Liver (tissue), 9 donors: ENCODE data around the gene ST6GALNAC5. TPM values are rescaled to one million over a fixed set of nuclear protein-coding genes. Genes with fewer than 3 reads are reported as not detected.

Experiments used
- DNase-seq: peaks from one replicate; pipeline ENCODE4 v3.0.0-alpha.2; 2017; ENCODE audit warnings: low spot score
- H3K27ac ChIP-seq, 2 donors: one replicate each; pipeline ENCODE4 v1.7.0; 2013; ENCODE audit warnings: inconsistent platforms in 2 of 2, low read length in 2 of 2, control low read depth in 1 of 2, low read depth in 1 of 2, mild to moderate bottlenecking in 1 of 2
- H3K27me3 ChIP-seq, 4 donors: one replicate each; pipeline versions ENCODE4 v1.6.1 to v1.7.0; 2013; ENCODE audit warnings: low read length in 3 of 4, inconsistent platforms in 1 of 4, mild to moderate bottlenecking in 1 of 4, moderate library complexity in 1 of 4; ENCODE audit not compliant: control insufficient read depth in 4 of 4, insufficient read depth in 4 of 4
- H3K36me3 ChIP-seq, 4 donors: one replicate each; pipeline versions ENCODE4 v1.6.1 to v1.7.0; 2013; ENCODE audit warnings: low read length in 3 of 4, mild to moderate bottlenecking in 3 of 4, low read depth in 1 of 4, moderate library complexity in 1 of 4; ENCODE audit not compliant: control insufficient read depth in 4 of 4, insufficient read depth in 3 of 4
- H3K4me1 ChIP-seq, 4 donors: one replicate each; pipeline versions ENCODE4 v1.6.1 to v1.7.0; 2013; ENCODE audit warnings: low read length in 3 of 4, mild to moderate bottlenecking in 3 of 4, moderate library complexity in 1 of 4; ENCODE audit not compliant: control insufficient read depth in 4 of 4, insufficient read depth in 4 of 4
- H3K4me3 ChIP-seq, 3 donors: one replicate each; pipeline versions ENCODE4 v1.6.1 to v1.7.0; 2013; ENCODE audit warnings: low read length in 3 of 3, control low read depth in 1 of 3, low read depth in 1 of 3, mild to moderate bottlenecking in 1 of 3
- H3K9ac ChIP-seq, 2 donors: one replicate each; pipeline ENCODE4 v1.7.0; 2013; ENCODE audit warnings: low read length in 2 of 2, mild to moderate bottlenecking in 2 of 2, moderate library complexity in 2 of 2, control low read depth in 1 of 2, low read depth in 1 of 2
- H3K9me3 ChIP-seq, 4 donors: one replicate each; pipeline versions ENCODE4 v1.6.1 to v1.7.0; 2013; ENCODE audit warnings: low read length in 3 of 4; ENCODE audit not compliant: control insufficient read depth in 4 of 4
- EGR1 ChIP-seq, 2 donors: IDR thresholded peaks; 2 replicates each; pipeline ENCODE4 v1.6.1; 2016 to 2018; ENCODE audit warnings: antibody characterized with exemption in 2 of 2, low read depth in 2 of 2
- FOXA1 ChIP-seq: IDR thresholded peaks from 2 replicates; pipeline ENCODE4 v1.6.1; 2016; ENCODE audit warnings: antibody characterized with exemption
- FOXA2 ChIP-seq: IDR thresholded peaks from 2 replicates; pipeline ENCODE4 v1.6.1; 2016; ENCODE audit warnings: antibody characterized with exemption
- GABPA ChIP-seq, 2 donors: IDR thresholded peaks in 1 of 2; conservative IDR thresholded peaks in 1 of 2; 2 replicates each; pipeline ENCODE4 v1.6.1; 2016; ENCODE audit warnings: antibody characterized with exemption in 2 of 2, mild to moderate bottlenecking in 1 of 2, moderate library complexity in 1 of 2
- HNF4A ChIP-seq, 2 donors: conservative IDR thresholded peaks; 2 replicates each; pipeline ENCODE4 v1.6.1; 2016; ENCODE audit warnings: antibody characterized with exemption in 2 of 2, mild to moderate bottlenecking in 2 of 2
- HNF4G ChIP-seq: IDR thresholded peaks from 2 replicates; pipeline ENCODE4 v1.6.1; 2016; ENCODE audit warnings: antibody characterized with exemption
- JUND ChIP-seq, 2 donors: IDR thresholded peaks; 2 replicates each; pipeline ENCODE4 v1.6.1; 2016; ENCODE audit warnings: antibody characterized with exemption in 2 of 2
- NR2F2 ChIP-seq: IDR thresholded peaks from 2 replicates; pipeline ENCODE4 v1.6.1; 2016; ENCODE audit warnings: antibody characterized with exemption
- RAD21 ChIP-seq, 2 donors: IDR thresholded peaks; 2 replicates each; pipeline ENCODE4 v1.6.1; 2016; ENCODE audit warnings: antibody characterized with exemption in 2 of 2, mild to moderate bottlenecking in 2 of 2
- RXRA ChIP-seq, 2 donors: IDR thresholded peaks; 2 replicates each; pipeline ENCODE4 v1.6.1; 2017 to 2018; ENCODE audit warnings: antibody characterized with exemption in 2 of 2, mild to moderate bottlenecking in 1 of 2
- SP1 ChIP-seq: IDR thresholded peaks from 2 replicates; pipeline ENCODE4 v1.6.1; 2018; ENCODE audit warnings: antibody characterized with exemption, mild to moderate bottlenecking
- TAF1 ChIP-seq: conservative IDR thresholded peaks from 2 replicates; pipeline ENCODE4 v1.6.1; 2016; ENCODE audit warnings: antibody characterized with exemption, mild to moderate bottlenecking
- YY1 ChIP-seq: IDR thresholded peaks from 2 replicates; pipeline ENCODE4 v1.6.1; 2016; ENCODE audit warnings: antibody characterized with exemption, mild to moderate bottlenecking
- WGBS: extraction: QIAGEN DNeasy Blood & Tissue Kit; methylation state at CpG from one replicate; pipeline ENCODE4 v1.1.7; 2013; 5-methylcytosine and 5-hydroxymethylcytosine counted together
- polyA plus RNA-seq, 2 donors: library from polyadenylated mRNA; stranded (reverse) in 1 of 2; unstranded in 1 of 2; fragments of 200-250 nt in 1 of 2; fragments of >200 nt in 1 of 2; fragmentation: Nextera tagmentation in 1 of 2; extraction: Ambion mirVana in 1 of 2; gene quantifications; one replicate each; pipeline versions ENCODE4 v1.2.1 to v1.2.3, GENCODE V29; 2013 to 2015
- total RNA-seq, 2 donors: library from RNA; depleted of rRNA; stranded (reverse); fragments of >200 nt; gene quantifications; one replicate each; pipeline ENCODE4 v1.2.3, GENCODE V29; 2014
- TF ChIP-seq, protein P1 (sequence below): IDR thresholded peaks from 2 replicates; pipeline ENCODE4 v1.6.1; 2016; ENCODE audit warnings: antibody characterized with exemption
- TF ChIP-seq, protein P2 (sequence below): fragments of 150-350 bp; IDR thresholded peaks from 2 replicates; pipeline ENCODE4 v1.5.1; 2017; ENCODE audit warnings: improper control_type of control experiment, low read depth, low read length; ENCODE audit not compliant: missing input control
- TF ChIP-seq, protein P3 (sequence below): IDR thresholded peaks from 2 replicates; pipeline ENCODE4 v1.6.1; 2016; ENCODE audit warnings: antibody characterized with exemption, mild to moderate bottlenecking
- TF ChIP-seq, protein P4 (sequence below): IDR thresholded peaks from 2 replicates; pipeline ENCODE4 v1.6.1; 2016; ENCODE audit warnings: antibody characterized with exemption
- TF ChIP-seq, protein P5 (sequence below): IDR thresholded peaks from 2 replicates; pipeline ENCODE4 v1.6.1; 2016; ENCODE audit warnings: antibody characterized with exemption
- donor health status: healthy.
- donor health status: healthy.
- donor health status: healthy.
- donor health status: healthy.
- donor health status: healthy.

ST6GALNAC5 gene
- total and polyA plus RNA-seq, 4 donors = 0.09 to 0.17 TPM; not detected in 2

DNA sequence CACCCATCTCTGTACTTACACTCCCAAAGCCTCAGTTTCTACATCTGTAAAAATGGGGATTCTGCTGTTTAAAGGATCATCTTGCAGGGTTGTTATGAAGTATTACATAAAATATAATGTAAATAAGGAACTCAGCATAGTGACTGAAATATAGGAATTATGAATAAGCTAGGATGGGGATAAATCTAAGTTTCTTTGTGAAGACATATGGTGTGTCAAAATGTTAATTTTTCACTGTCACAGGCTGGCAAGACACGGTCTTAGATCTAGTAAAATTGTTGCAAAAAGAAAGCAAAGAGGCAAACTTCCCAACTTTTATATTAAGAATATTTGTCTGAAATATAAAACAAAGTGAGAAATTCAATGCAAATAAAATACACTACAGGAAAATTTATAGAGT is 42.0 kb downstream of the ST6GALNAC5 start:
- Histone ChIP-seq H3K4me1 (no peaks in the 10 kb centered on the region), H3K27ac (no peak overlapping the region), H3K4me3 (no peak overlapping the region), H3K27me3 (no peaks in the 10 kb centered on the region), H3K36me3 (no peaks in the 10 kb centered on the region), H3K9me3 (no peaks in the 10 kb centered on the region), H3K9ac (no peak overlapping the region)
- no peak for DNase-seq
- no peak for TF ChIP-seq NR2F2
- TF ChIP-seq HNF4G = no peak
- TF ChIP-seq, protein P1, sequence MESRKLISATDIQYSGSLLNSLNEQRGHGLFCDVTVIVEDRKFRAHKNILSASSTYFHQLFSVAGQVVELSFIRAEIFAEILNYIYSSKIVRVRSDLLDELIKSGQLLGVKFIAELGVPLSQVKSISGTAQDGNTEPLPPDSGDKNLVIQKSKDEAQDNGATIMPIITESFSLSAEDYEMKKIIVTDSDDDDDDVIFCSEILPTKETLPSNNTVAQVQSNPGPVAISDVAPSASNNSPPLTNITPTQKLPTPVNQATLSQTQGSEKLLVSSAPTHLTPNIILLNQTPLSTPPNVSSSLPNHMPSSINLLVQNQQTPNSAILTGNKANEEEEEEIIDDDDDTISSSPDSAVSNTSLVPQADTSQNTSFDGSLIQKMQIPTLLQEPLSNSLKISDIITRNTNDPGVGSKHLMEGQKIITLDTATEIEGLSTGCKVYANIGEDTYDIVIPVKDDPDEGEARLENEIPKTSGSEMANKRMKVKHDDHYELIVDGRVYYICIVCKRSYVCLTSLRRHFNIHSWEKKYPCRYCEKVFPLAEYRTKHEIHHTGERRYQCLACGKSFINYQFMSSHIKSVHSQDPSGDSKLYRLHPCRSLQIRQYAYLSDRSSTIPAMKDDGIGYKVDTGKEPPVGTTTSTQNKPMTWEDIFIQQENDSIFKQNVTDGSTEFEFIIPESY = no peak
- TF ChIP-seq EGR1 (IDR thresholded peaks at IDR 0.05; ENCODE audit: low read depth in 2 of 2) = no peak
- TF ChIP-seq, protein P2, sequence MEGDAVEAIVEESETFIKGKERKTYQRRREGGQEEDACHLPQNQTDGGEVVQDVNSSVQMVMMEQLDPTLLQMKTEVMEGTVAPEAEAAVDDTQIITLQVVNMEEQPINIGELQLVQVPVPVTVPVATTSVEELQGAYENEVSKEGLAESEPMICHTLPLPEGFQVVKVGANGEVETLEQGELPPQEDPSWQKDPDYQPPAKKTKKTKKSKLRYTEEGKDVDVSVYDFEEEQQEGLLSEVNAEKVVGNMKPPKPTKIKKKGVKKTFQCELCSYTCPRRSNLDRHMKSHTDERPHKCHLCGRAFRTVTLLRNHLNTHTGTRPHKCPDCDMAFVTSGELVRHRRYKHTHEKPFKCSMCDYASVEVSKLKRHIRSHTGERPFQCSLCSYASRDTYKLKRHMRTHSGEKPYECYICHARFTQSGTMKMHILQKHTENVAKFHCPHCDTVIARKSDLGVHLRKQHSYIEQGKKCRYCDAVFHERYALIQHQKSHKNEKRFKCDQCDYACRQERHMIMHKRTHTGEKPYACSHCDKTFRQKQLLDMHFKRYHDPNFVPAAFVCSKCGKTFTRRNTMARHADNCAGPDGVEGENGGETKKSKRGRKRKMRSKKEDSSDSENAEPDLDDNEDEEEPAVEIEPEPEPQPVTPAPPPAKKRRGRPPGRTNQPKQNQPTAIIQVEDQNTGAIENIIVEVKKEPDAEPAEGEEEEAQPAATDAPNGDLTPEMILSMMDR = no peak
- TF ChIP-seq SP1 = no peak
- no peak for TF ChIP-seq RXRA (IDR thresholded peaks at IDR 0.05)
- TF ChIP-seq RAD21 (IDR thresholded peaks at IDR 0.05) = no peak
- no peak for TF ChIP-seq JUND (IDR thresholded peaks at IDR 0.05)
- TF ChIP-seq, protein P3, sequence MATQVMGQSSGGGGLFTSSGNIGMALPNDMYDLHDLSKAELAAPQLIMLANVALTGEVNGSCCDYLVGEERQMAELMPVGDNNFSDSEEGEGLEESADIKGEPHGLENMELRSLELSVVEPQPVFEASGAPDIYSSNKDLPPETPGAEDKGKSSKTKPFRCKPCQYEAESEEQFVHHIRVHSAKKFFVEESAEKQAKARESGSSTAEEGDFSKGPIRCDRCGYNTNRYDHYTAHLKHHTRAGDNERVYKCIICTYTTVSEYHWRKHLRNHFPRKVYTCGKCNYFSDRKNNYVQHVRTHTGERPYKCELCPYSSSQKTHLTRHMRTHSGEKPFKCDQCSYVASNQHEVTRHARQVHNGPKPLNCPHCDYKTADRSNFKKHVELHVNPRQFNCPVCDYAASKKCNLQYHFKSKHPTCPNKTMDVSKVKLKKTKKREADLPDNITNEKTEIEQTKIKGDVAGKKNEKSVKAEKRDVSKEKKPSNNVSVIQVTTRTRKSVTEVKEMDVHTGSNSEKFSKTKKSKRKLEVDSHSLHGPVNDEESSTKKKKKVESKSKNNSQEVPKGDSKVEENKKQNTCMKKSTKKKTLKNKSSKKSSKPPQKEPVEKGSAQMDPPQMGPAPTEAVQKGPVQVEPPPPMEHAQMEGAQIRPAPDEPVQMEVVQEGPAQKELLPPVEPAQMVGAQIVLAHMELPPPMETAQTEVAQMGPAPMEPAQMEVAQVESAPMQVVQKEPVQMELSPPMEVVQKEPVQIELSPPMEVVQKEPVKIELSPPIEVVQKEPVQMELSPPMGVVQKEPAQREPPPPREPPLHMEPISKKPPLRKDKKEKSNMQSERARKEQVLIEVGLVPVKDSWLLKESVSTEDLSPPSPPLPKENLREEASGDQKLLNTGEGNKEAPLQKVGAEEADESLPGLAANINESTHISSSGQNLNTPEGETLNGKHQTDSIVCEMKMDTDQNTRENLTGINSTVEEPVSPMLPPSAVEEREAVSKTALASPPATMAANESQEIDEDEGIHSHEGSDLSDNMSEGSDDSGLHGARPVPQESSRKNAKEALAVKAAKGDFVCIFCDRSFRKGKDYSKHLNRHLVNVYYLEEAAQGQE = no peak
- TF ChIP-seq HNF4A (conservative IDR thresholded peaks at IDR 0.05) = no peak
- 80% methylated on average over 1 of the region's 1 CpG for WGBS

DNA sequence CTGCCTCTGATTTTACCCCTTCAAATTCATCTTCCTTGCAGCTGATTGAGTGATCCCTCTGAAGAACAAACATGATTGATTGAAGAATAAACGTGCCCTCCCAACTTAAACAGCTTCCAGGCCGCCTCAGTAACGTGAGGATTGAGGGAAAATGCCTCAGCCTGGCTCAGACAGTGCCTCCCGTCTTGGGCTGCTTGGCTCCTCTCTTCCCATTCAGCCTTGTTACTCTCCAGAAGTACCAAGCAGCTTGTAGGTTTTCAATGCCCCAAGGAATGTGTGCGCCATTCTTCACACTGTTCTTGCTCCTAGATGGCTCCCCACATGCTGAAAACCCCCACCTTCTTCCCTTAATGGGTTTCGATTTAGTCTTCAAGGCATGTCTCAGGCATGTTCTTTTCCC is 51.8 kb downstream of the ST6GALNAC5 start:
- no peaks in the 10 kb centered on the region for H3K36me3 ChIP-seq
- 62% methylated on average over 6 of the region's 6 CpGs for WGBS
- H3K4me1 ChIP-seq = no peaks in the 10 kb centered on the region
- H3K27ac ChIP-seq = no peak overlapping the region
- no peak overlapping the region for H3K4me3 ChIP-seq
- no peaks in the 10 kb centered on the region for H3K9me3 ChIP-seq
- no peak overlapping the region for H3K9ac ChIP-seq
- peaks cover 0 to 3% (median 0%) of the 10 kb centered on the region in 4 donors for H3K27me3 ChIP-seq
- DNase-seq = no peak
- TF ChIP-seq RXRA (IDR thresholded peaks at IDR 0.05) = no peak
- TF ChIP-seq, protein P4, sequence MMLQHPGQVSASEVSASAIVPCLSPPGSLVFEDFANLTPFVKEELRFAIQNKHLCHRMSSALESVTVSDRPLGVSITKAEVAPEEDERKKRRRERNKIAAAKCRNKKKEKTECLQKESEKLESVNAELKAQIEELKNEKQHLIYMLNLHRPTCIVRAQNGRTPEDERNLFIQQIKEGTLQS = no peak
- no peak for TF ChIP-seq NR2F2
- TF ChIP-seq TAF1 = no peak
- TF ChIP-seq JUND (IDR thresholded peaks at IDR 0.05) = no peak
- no peak for TF ChIP-seq FOXA1
- TF ChIP-seq GABPA (IDR thresholded peaks at IDR 0.05 in 1 of 2, conservative IDR thresholded peaks at IDR 0.05 in 1 of 2) = no peak
- TF ChIP-seq, protein P1 = no peak
- TF ChIP-seq FOXA2 = no peak
- no peak for TF ChIP-seq RAD21 (IDR thresholded peaks at IDR 0.05)
- TF ChIP-seq HNF4A (conservative IDR thresholded peaks at IDR 0.05) = no peak
- no peak for TF ChIP-seq EGR1 (IDR thresholded peaks at IDR 0.05; ENCODE audit: low read depth in 2 of 2)
- TF ChIP-seq, protein P2 = no peak
- TF ChIP-seq SP1 = no peak
- TF ChIP-seq HNF4G = no peak
- no peak for TF ChIP-seq YY1
- TF ChIP-seq, protein P5, sequence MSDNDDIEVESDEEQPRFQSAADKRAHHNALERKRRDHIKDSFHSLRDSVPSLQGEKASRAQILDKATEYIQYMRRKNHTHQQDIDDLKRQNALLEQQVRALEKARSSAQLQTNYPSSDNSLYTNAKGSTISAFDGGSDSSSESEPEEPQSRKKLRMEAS = no peak
